Tibial nerve (tissue), 3 donors: ENCODE results near the gene MAN1A1.

ENCODE experiments used
- CTCF ChIP-seq, 5 experiments: fragments of 200-600 bp in 3 of 5; fragments of 450-650 bp in 2 of 5; sonication (generic) in 3 of 5; IDR thresholded peaks; one replicate each; pipeline ENCODE4 v1.5.1; 2016 to 2019; ENCODE audit warnings: antibody characterized with exemption in 5 of 5, mild to moderate bottlenecking in 3 of 5, moderate library complexity in 2 of 5
- POLR2A ChIP-seq, 2 donors: fragments of 450-650 bp; IDR thresholded peaks; one replicate each; pipeline ENCODE4 v1.6.1; 2017; ENCODE audit warnings: antibody characterized with exemption in 2 of 2, mild to moderate bottlenecking in 2 of 2, moderate library complexity in 2 of 2

DNA sequence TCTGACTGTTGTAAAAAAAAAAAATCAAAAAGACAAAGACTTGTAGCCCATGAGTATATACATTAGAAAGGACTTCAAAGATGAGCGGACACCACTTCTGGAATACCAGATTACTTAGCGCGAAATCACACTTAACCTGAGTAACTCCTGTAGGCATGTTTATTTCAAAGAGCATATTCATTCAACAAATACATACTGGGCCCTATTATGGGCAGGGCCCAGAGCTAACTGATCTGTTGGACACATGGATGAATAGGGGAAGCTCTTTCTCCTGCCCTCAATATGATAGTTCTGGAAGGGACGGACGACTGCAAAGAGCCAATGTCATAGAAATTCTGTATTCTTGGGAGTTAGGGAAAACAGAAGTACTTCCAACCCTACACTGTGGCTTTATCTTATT is 12.3 kb downstream of the MAN1A1 start:
- no peak for TF ChIP-seq POLR2A (IDR thresholded peaks at IDR 0.05)
- no peak for TF ChIP-seq CTCF (IDR thresholded peaks at IDR 0.05)
